ENCODE results near the gene MLXIPL.

DNA sequence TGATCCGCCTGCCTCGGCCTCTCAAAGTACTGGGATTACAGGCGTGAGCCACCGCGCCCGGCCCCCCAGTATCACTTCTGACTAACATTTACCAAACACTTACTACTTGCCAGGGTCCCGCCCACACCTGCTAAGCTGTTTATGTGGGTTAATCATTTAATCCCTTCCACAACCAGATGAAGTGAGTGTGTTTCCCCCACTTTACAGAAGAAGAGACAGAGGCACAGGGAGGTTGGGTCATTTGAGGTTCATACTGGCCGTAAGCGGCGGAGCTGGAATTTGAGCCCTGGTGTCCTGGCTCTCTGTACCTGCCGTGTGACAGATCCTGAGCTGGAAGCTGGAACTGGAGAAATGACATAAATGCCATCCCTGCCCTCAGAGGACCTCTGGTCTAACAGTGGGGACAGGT, 28.2 kb upstream of the MLXIPL start:
- TF ChIP-seq YY1 (IDR thresholded peaks at IDR 0.05; ENCODE audit: insufficient read depth, insufficient read length) = no peak
- TF ChIP-seq ZNF274 (IDR thresholded peaks at IDR 0.05; ENCODE audit: low read depth, low read length) = no peak
- TF ChIP-seq SUZ12 (IDR thresholded peaks at IDR 0.05; ENCODE audit: extremely low read depth, insufficient read depth, insufficient read length) = no peak

All from NT2/D1 (cell line).